Mesenchymal stem cell (in vitro differentiated cells and primary cell): ENCODE results near the gene BAD.

Experiments
- DNase-seq: peaks from one replicate; pipeline ENCODE4 v3.0.0-alpha.2; 2013
- H2AFZ ChIP-seq: one replicate; pipeline ENCODE4 v1.6.1; 2013; ENCODE audit warnings: low read depth, mild to moderate bottlenecking, control low read depth, inconsistent platforms, low read length, moderate library complexity
- H2AK5ac ChIP-seq: 2 replicates; pipeline ENCODE4 v1.6.1; 2013; ENCODE audit warnings: low read length, moderate library complexity, mild to moderate bottlenecking, inconsistent platforms; ENCODE audit not compliant: severe bottlenecking
- H2BK120ac ChIP-seq: one replicate; pipeline ENCODE4 v1.6.1; 2013; ENCODE audit warnings: low read depth, mild to moderate bottlenecking, inconsistent platforms, low read length, moderate library complexity
- H2BK12ac ChIP-seq, 2 experiments: one replicate each; pipeline ENCODE4 v1.6.1; 2013; ENCODE audit warnings: inconsistent platforms in 2 of 2, low read length in 2 of 2, mild to moderate bottlenecking in 2 of 2, moderate library complexity in 2 of 2, control low read depth in 1 of 2
- H2BK15ac ChIP-seq: one replicate; pipeline ENCODE4 v1.6.1; 2013; ENCODE audit warnings: mild to moderate bottlenecking, low read depth, inconsistent platforms; ENCODE audit not compliant: poor library complexity, severe bottlenecking
- H2BK5ac ChIP-seq: 2 replicates; pipeline ENCODE4 v1.6.1; 2013; ENCODE audit warnings: low read depth, mild to moderate bottlenecking, low read length, control low read depth, inconsistent platforms; ENCODE audit not compliant: poor library complexity, severe bottlenecking
- H3K14ac ChIP-seq, 2 experiments: one replicate each; pipeline ENCODE4 v1.6.1; 2013; ENCODE audit warnings: inconsistent platforms in 2 of 2, low read length in 2 of 2, control low read depth in 1 of 2, mild to moderate bottlenecking in 1 of 2, moderate library complexity in 1 of 2
- H3K18ac ChIP-seq, 2 experiments: one replicate each; pipeline ENCODE4 v1.6.1; 2013; ENCODE audit warnings: inconsistent platforms in 2 of 2, low read length in 2 of 2, control low read depth in 1 of 2, low read depth in 1 of 2, mild to moderate bottlenecking in 1 of 2
- H3K23ac ChIP-seq, 2 experiments: one replicate each; pipeline ENCODE4 v1.6.1; 2013; ENCODE audit warnings: inconsistent platforms in 2 of 2, low read length in 2 of 2, mild to moderate bottlenecking in 2 of 2, moderate library complexity in 2 of 2, control low read depth in 1 of 2
- H3K27ac ChIP-seq: 2 replicates; pipeline ENCODE4 v1.5.1; 2013; ENCODE audit warnings: mild to moderate bottlenecking, moderate library complexity, low read length, control low read depth, inconsistent platforms; ENCODE audit not compliant: poor library complexity, severe bottlenecking
- H3K27me3 ChIP-seq, 2 experiments: 2 replicates each; pipeline versions ENCODE4 v1.6.1 to v1.7.0; 2013; ENCODE audit warnings: low read length in 2 of 2, mild to moderate bottlenecking in 2 of 2, moderate library complexity in 2 of 2, control low read depth in 1 of 2, inconsistent platforms in 1 of 2; ENCODE audit not compliant: control insufficient read depth in 1 of 2, insufficient read depth in 1 of 2
- H3K36me3 ChIP-seq, 2 experiments: 2 replicates each; pipeline versions ENCODE4 v1.6.1 to v1.7.0; 2013; ENCODE audit warnings: low read length in 2 of 2, control low read depth in 1 of 2, inconsistent platforms in 1 of 2, low read depth in 1 of 2, mild to moderate bottlenecking in 1 of 2; ENCODE audit not compliant: insufficient read depth in 2 of 2, control insufficient read depth in 1 of 2
- H3K4ac ChIP-seq, 2 experiments: one replicate each; pipeline ENCODE4 v1.6.1; 2013; ENCODE audit warnings: inconsistent platforms in 2 of 2, low read length in 2 of 2, mild to moderate bottlenecking in 2 of 2, moderate library complexity in 2 of 2, control low read depth in 1 of 2, low read depth in 1 of 2
- H3K4me1 ChIP-seq: 2 replicates; pipeline ENCODE4 v1.6.1; 2013; ENCODE audit warnings: low read depth, low read length, control low read depth; ENCODE audit not compliant: control insufficient read depth, insufficient read depth
- H3K4me2 ChIP-seq: 2 replicates; pipeline ENCODE4 v1.6.1; 2013; ENCODE audit warnings: low read length, mild to moderate bottlenecking, inconsistent platforms; ENCODE audit not compliant: poor library complexity, severe bottlenecking
- H3K4me3 ChIP-seq, 2 experiments: 2 replicates each; pipeline versions ENCODE4 v1.5.1 to v1.7.0; 2013; ENCODE audit warnings: low read length in 2 of 2, mild to moderate bottlenecking in 2 of 2, control low read depth in 1 of 2, low read depth in 1 of 2; ENCODE audit not compliant: insufficient read depth in 1 of 2
- H3K79me1 ChIP-seq: replicated peaks from 2 replicates; pipeline ENCODE4 v1.6.1; 2013; ENCODE audit warnings: mild to moderate bottlenecking, control low read depth, low read length, inconsistent platforms; ENCODE audit not compliant: poor library complexity, severe bottlenecking
- H3K9ac ChIP-seq: 2 replicates; pipeline ENCODE4 v1.7.0; 2013; ENCODE audit warnings: mild to moderate bottlenecking, low read length, moderate library complexity
- H3K9me3 ChIP-seq: 2 replicates; pipeline ENCODE4 v1.7.0; 2013; ENCODE audit warnings: mild to moderate bottlenecking, low read length; ENCODE audit not compliant: control insufficient read depth
- H4K8ac ChIP-seq: one replicate; pipeline ENCODE4 v1.6.1; 2013; ENCODE audit warnings: inconsistent platforms, mild to moderate bottlenecking, low read length, moderate library complexity
- H4K91ac ChIP-seq: one replicate; pipeline ENCODE4 v1.6.1; 2013; ENCODE audit warnings: mild to moderate bottlenecking, low read length, inconsistent platforms
- WGBS: methylation state at CpG from one replicate; pipeline ENCODE4 v1.1.7; 2013; ENCODE audit warnings: mixed read lengths; 5-methylcytosine and 5-hydroxymethylcytosine counted together

The BAD gene

DNA sequence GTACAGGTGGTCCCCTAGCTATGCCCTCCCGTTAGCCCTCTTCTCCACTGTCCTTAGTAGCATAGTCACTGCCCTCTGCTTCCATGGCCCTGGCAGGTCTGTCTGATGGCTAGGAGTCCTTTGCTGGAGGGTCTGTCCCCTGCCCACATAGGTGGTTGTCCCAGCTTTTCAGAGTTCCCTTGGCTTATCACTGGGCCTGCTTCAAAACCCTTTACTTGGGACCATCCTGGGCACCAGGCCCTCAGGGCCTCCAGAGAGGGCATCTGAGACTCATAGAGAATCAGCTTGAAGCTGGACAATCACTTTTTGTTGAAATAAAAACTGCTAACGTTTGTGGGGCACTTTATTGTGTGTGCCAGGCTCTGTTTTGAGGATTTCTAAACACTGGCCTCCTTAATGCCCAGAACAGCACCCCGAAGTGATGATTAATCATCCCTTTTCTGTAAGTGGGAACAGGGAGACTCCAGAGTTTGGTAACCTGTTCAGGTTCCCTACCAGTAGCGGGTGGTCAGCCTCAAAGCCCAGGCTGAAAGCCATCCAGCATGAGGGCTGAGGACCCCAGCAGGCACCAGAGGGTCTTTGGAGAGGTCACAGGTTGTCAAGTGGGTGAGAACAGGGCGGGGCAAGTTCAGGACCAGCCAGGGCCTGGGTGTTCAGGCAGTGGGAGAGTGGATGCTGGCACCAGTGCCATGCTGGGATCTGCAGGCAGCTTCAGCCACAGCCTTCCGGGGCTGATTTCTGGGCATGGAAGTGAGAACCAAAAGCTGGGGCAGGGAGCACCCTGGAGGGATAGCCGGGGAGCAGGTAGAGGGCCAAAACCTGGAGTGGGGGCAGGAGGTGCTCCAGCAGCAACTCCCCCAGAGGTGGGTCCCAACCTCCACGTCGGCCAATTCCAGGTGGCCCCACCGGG lies 6.1 kb upstream of the BAD start:
- Histone ChIP-seq H3K4me2 (no peak overlapping the region), H3K9me3 (no peaks in the 10 kb centered on the region), H3K23ac (no peak overlapping the region), H3K4ac (no peak overlapping the region), H3K14ac (no peak overlapping the region), H3K18ac (no peak overlapping the region), H3K27me3 (peaks cover 45 to 49% of the 10 kb centered on the region in 2 experiments), H3K4me1 (peaks cover 34% of the 10 kb centered on the region), H4K8ac (no peak overlapping the region), H3K36me3 (peaks cover 0 to 28% of the 10 kb centered on the region in 2 experiments), H2BK12ac (no peak overlapping the region), H2AFZ (no peak overlapping the region), H4K91ac (no peak overlapping the region), H2BK5ac (no peak overlapping the region), H2BK120ac (no peak overlapping the region), H3K27ac (no peak overlapping the region), H3K79me1 (peaks cover 24% of the 10 kb centered on the region), H3K4me3 (no peak overlapping the region), H3K9ac (no peak overlapping the region), H2AK5ac (no peak overlapping the region), H2BK15ac (no peak overlapping the region)
- 46% methylated on average over 10 of the region's 10 CpGs for WGBS
- DNase-seq, result no peak

DNA sequence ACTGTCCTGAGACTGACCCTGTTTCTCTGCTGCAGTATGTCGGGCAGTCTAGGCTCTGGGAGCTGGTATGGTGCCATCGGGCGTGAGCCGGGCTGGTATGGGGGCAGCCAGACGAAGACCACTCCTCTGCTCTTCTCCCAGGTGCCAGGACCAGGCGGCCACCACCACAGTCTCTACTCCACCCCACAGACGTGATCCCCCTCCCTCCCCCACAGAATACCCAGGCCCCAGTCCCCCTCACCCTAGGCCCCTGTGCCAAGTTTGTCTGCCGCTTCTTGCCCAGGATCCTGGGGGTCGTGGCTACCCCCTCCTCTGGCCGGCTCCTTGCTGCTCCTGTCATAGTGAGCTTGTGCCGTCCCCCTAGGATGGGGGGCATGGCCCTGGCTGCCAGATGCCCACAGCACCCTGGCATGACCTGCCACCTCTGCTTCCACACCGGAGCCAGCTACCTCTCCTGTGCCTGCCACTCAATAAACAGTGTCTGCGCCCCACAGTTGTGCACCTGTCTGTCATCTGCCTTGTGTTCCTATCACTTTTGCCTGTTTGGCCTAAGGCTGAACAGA lies 4.6 kb upstream of the BAD start:
- H3K9me3 ChIP-seq, result no peaks in the 10 kb centered on the region
- 89% methylated on average over 11 of the region's 13 CpGs for WGBS

GRCh38 chr11:64288353-64288750 lies 3.9 kb upstream of the BAD start:
- H3K9me3 ChIP-seq, result no peaks in the 10 kb centered on the region
- H4K91ac ChIP-seq, result no peak overlapping the region
- H3K4me1 ChIP-seq, result peaks cover 38% of the 10 kb centered on the region
- no peak overlapping the region for H3K23ac ChIP-seq
- no peak overlapping the region for H3K9ac ChIP-seq
- H2BK15ac ChIP-seq, result no peak overlapping the region
- H2BK5ac ChIP-seq, result no peak overlapping the region
- H3K36me3 ChIP-seq, result peaks cover under 1 to 29% of the 10 kb centered on the region in 2 experiments
- H3K4ac ChIP-seq, result no peak overlapping the region
- no peak overlapping the region for H2AFZ ChIP-seq
- DNase-seq, result no peak
- H2AK5ac ChIP-seq, result no peak overlapping the region
- H3K27me3 ChIP-seq, result peaks cover 25 to 30% of the 10 kb centered on the region in 2 experiments
- H4K8ac ChIP-seq, result no peak overlapping the region
- H2BK120ac ChIP-seq, result no peak overlapping the region
- no peak overlapping the region for H3K4me2 ChIP-seq
- no peak overlapping the region for H3K4me3 ChIP-seq
- 85% methylated on average over 8 of the region's 9 CpGs for WGBS
- no peak overlapping the region for H2BK12ac ChIP-seq
- no peak overlapping the region for H3K18ac ChIP-seq
- peaks cover 29% of the 10 kb centered on the region for H3K79me1 ChIP-seq
- no peak overlapping the region for H3K27ac ChIP-seq
- H3K14ac ChIP-seq, result no peak overlapping the region

More for the DNA sequence above, 4.6 kb upstream of the BAD start:
- Histone ChIP-seq H2BK12ac (no peak overlapping the region), H3K36me3 (peaks cover 0 to 28% of the 10 kb centered on the region in 2 experiments), H3K27me3 (peaks cover 32 to 37% of the 10 kb centered on the region in 2 experiments), H2BK15ac (no peak overlapping the region), H2BK120ac (no peak overlapping the region), H3K4me3 (no peak overlapping the region), H3K4ac (no peak overlapping the region), H4K8ac (no peak overlapping the region), H2BK5ac (no peak overlapping the region), H3K4me1 (peaks cover 34% of the 10 kb centered on the region), H4K91ac (no peak overlapping the region), H3K23ac (no peak overlapping the region), H2AFZ (no peak overlapping the region), H3K79me1 (peaks cover 24% of the 10 kb centered on the region), H3K27ac (no peak overlapping the region), H3K18ac (no peak overlapping the region), H2AK5ac (no peak overlapping the region), H3K14ac (no peak overlapping the region), H3K4me2 (no peak overlapping the region), H3K9ac (no peak overlapping the region)
- DNase-seq, result no peak

- H3K79me1 ChIP-seq, result peaks cover 34% of the 10 kb centered on the region
- no peak overlapping the region for H3K18ac ChIP-seq
- no peak overlapping the region for H3K27ac ChIP-seq
- H3K4me3 ChIP-seq, result no peak overlapping the region
- no peak overlapping the region for H3K9ac ChIP-seq
- WGBS, result 96% methylated on average over 33 of the region's 33 CpGs
- H2BK15ac ChIP-seq, result no peak overlapping the region
- peaks cover 41% of the 10 kb centered on the region for H3K4me1 ChIP-seq
- no peak overlapping the region for H2AFZ ChIP-seq
- no peak overlapping the region for H4K8ac ChIP-seq
- peaks cover 19 to 25% of the 10 kb centered on the region in 2 experiments for H3K27me3 ChIP-seq
- H2BK120ac ChIP-seq, result no peak overlapping the region
- H3K23ac ChIP-seq, result no peak overlapping the region
- no peak overlapping the region for H2AK5ac ChIP-seq
- H4K91ac ChIP-seq, result no peak overlapping the region
- H3K14ac ChIP-seq, result no peak overlapping the region
- no peaks in the 10 kb centered on the region for H3K9me3 ChIP-seq
- no peak overlapping the region for H3K4me2 ChIP-seq
- no peak for DNase-seq
- H3K4ac ChIP-seq, result no peak overlapping the region
- H2BK12ac ChIP-seq, result no peak overlapping the region
- H3K36me3 ChIP-seq, result peaks cover 6 to 32% of the 10 kb centered on the region in 2 experiments
- no peak overlapping the region for H2BK5ac ChIP-seq
Observed at GRCh38 chr11:64287676-64288352, 3.3 kb upstream of the BAD start.
